ENCODE results near the gene FAHD1.

Gene FAHD1

DNA sequence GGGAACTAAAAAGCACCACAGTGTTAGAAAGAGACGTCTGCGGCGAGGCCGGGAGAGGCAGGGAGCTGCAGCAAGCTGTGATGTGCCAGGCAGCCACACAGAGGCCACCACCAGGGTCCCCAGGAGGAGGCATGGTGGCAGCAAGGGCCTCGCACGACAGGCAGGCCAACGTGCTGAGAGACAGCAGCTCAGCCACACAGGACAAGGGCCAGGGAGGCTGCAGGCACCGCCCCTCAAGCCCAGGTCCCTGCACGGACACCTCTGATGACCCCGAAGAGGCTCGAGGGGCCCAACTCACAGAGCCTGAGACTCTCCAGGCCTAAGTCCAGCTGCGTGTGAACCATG, 6.1 kb upstream of the FAHD1 start:
- TF ChIP-seq, protein P1, sequence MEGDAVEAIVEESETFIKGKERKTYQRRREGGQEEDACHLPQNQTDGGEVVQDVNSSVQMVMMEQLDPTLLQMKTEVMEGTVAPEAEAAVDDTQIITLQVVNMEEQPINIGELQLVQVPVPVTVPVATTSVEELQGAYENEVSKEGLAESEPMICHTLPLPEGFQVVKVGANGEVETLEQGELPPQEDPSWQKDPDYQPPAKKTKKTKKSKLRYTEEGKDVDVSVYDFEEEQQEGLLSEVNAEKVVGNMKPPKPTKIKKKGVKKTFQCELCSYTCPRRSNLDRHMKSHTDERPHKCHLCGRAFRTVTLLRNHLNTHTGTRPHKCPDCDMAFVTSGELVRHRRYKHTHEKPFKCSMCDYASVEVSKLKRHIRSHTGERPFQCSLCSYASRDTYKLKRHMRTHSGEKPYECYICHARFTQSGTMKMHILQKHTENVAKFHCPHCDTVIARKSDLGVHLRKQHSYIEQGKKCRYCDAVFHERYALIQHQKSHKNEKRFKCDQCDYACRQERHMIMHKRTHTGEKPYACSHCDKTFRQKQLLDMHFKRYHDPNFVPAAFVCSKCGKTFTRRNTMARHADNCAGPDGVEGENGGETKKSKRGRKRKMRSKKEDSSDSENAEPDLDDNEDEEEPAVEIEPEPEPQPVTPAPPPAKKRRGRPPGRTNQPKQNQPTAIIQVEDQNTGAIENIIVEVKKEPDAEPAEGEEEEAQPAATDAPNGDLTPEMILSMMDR (IDR thresholded peaks at IDR 0.05; ENCODE audit: low read depth, low read length, missing control alignments), result no peak
- no peak overlapping the region for H3K4me3 ChIP-seq (ENCODE audit: low read depth, low read length)
- DNase-seq (ENCODE audit: low read depth), result no peak
- in situ Hi-C loops (cut with HindIII; ENCODE audit: low sequenced_read_pairs), result no loop called here

GRCh38 chr16:1821861-1822611, 5.0 kb upstream of the FAHD1 start:
- in situ Hi-C loops (cut with HindIII; ENCODE audit: low sequenced_read_pairs), result no loop called here
- TF ChIP-seq, protein P1 (IDR thresholded peaks at IDR 0.05; ENCODE audit: low read depth, low read length, missing control alignments), result no peak
- no peak for DNase-seq (ENCODE audit: low read depth)
- H3K4me3 ChIP-seq (ENCODE audit: low read depth, low read length), result no peak overlapping the region

GRCh38 chr16:1822801-1823200, 4.2 kb upstream of the FAHD1 start:
- TF ChIP-seq, protein P1 (IDR thresholded peaks at IDR 0.05; ENCODE audit: low read depth, low read length, missing control alignments), result no peak
- DNase-seq (ENCODE audit: low read depth), result no peak
- in situ Hi-C loops (cut with HindIII; ENCODE audit: low sequenced_read_pairs), result no loop called here
- H3K4me3 ChIP-seq (ENCODE audit: low read depth, low read length), result no peak overlapping the region

- in situ Hi-C loops (cut with HindIII; ENCODE audit: low sequenced_read_pairs), result no loop called here
- TF ChIP-seq, protein P1 (IDR thresholded peaks at IDR 0.05; ENCODE audit: low read depth, low read length, missing control alignments), result no peak
- no peak for DNase-seq (ENCODE audit: low read depth)
- no peak overlapping the region for H3K4me3 ChIP-seq (ENCODE audit: low read depth, low read length)
Measured at GRCh38 chr16:1823821-1824220, 3.2 kb upstream of the FAHD1 start.

DNA sequence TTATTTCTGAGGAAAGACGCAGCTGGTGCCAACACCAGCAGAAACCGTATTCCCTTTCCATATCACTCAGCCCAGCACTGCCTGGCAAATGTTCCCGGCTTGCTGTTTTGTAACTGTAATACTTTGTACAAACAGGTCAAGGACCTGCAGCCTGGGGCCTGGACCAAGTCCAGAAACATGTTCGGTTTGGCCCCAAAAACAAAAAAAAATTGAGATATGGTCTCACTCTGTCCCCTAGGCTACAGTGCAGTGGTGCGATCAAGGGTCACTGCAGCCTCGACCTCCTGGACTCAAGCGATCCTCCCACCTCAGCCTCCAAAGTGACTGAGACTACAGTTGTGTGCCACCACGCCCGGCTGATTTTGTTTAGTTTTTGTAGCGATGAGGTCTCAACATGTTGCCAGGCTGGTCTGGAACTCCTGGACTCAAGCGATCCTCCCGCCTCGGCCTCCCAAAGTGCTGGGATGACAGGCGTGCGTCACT, 1.6 kb upstream of the FAHD1 start:
- in situ Hi-C loops (cut with HindIII; ENCODE audit: low sequenced_read_pairs), result no loop called here
- TF ChIP-seq, protein P1 (IDR thresholded peaks at IDR 0.05; ENCODE audit: low read depth, low read length, missing control alignments), result no peak
- no peak for DNase-seq (ENCODE audit: low read depth)

GRCh38 chr16:1825864-1826690, 929 bp upstream of the FAHD1 start:
- peak overlapping the region; percentile 99 for H3K4me3 ChIP-seq (ENCODE audit: low read depth, low read length)
- in situ Hi-C loops (cut with HindIII; ENCODE audit: low sequenced_read_pairs), result no loop called here
- DNase-seq (ENCODE audit: low read depth), result no peak
- TF ChIP-seq, protein P1 (IDR thresholded peaks at IDR 0.05; ENCODE audit: low read depth, low read length, missing control alignments), result no peak

More for the DNA sequence above, 1.6 kb upstream of the FAHD1 start:
- H3K4me3 ChIP-seq (ENCODE audit: low read depth, low read length), result peak overlapping the region; percentile 99

Data from astrocyte of the cerebellum (primary cell).